HUES6 (cell line): ENCODE measurements around the gene CKAP2L.

Experiments
- H3K27ac ChIP-seq: 2 replicates; pipeline ENCODE4 v1.7.0; 2013; ENCODE audit warnings: low read depth, mild to moderate bottlenecking, low read length, inconsistent platforms
- H3K27me3 ChIP-seq: 2 replicates; pipeline ENCODE4 v1.6.1; 2013; ENCODE audit warnings: low read length; ENCODE audit not compliant: control insufficient read depth, insufficient read depth
- H3K36me3 ChIP-seq: 2 replicates; pipeline ENCODE4 v1.6.1; 2013; ENCODE audit warnings: low read length; ENCODE audit not compliant: control insufficient read depth, insufficient read depth
- H3K4me1 ChIP-seq: 2 replicates; pipeline ENCODE4 v1.6.1; 2013; ENCODE audit warnings: low read length; ENCODE audit not compliant: control insufficient read depth, insufficient read depth
- H3K4me3 ChIP-seq: 2 replicates; pipeline ENCODE4 v1.5.1; 2013; ENCODE audit warnings: low read depth, low read length
- H3K9ac ChIP-seq: one replicate; pipeline ENCODE4 v1.6.1; 2013; ENCODE audit warnings: mild to moderate bottlenecking, low read length
- H3K9me3 ChIP-seq: 2 replicates; pipeline ENCODE4 v1.6.1; 2013; ENCODE audit warnings: low read depth, low read length; ENCODE audit not compliant: control insufficient read depth, insufficient read depth

The CKAP2L gene

DNA sequence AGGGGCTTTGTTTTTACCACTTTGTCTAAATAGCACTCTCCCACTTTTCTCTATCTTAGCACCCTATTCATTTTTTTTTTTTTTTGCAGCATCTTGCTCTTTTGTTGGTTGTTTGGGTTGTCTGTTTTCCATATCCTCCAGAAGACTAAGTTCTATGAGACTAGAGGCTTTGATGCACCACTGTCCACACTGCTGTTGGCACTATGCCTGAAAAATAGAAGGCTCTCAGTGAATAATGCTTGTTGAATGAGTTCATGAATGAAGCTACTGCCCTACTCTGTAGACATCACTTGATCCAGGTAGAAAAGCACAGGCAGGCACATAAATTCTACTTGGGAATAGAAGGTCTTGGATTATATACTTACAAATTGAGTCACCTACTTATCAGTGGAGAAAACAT lies 12.6 kb upstream of the CKAP2L start:
- Histone ChIP-seq H3K27me3 (no peaks in the 10 kb centered on the region), H3K4me1 (no peaks in the 10 kb centered on the region), H3K36me3 (no peaks in the 10 kb centered on the region), H3K9me3 (no peaks in the 10 kb centered on the region), H3K4me3 (no peak overlapping the region), H3K27ac (no peak overlapping the region), H3K9ac (no peak overlapping the region)

DNA sequence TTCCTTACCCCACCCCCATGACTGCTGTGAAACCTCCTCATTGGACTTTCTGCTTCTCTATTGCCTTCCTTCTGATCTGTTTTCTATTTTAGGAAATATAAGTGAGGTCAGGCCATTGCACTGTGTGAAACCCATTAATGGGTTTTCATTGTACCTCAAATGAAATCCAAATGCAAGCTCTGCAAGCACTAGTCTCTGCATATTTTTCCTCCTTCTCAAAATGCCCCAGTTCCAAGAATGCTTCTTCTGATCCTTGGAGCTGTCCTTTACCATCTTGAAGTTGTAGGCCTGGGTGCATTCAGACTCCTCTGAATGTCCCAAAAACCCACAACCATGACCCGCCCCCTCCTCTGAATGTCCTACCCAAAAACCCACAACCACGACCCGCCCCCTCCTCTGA lies 11.7 kb upstream of the CKAP2L start:
- Histone ChIP-seq H3K4me3 (no peak overlapping the region), H3K36me3 (no peaks in the 10 kb centered on the region), H3K27ac (no peak overlapping the region), H3K27me3 (no peaks in the 10 kb centered on the region), H3K9ac (no peak overlapping the region), H3K9me3 (no peaks in the 10 kb centered on the region), H3K4me1 (no peaks in the 10 kb centered on the region)

DNA sequence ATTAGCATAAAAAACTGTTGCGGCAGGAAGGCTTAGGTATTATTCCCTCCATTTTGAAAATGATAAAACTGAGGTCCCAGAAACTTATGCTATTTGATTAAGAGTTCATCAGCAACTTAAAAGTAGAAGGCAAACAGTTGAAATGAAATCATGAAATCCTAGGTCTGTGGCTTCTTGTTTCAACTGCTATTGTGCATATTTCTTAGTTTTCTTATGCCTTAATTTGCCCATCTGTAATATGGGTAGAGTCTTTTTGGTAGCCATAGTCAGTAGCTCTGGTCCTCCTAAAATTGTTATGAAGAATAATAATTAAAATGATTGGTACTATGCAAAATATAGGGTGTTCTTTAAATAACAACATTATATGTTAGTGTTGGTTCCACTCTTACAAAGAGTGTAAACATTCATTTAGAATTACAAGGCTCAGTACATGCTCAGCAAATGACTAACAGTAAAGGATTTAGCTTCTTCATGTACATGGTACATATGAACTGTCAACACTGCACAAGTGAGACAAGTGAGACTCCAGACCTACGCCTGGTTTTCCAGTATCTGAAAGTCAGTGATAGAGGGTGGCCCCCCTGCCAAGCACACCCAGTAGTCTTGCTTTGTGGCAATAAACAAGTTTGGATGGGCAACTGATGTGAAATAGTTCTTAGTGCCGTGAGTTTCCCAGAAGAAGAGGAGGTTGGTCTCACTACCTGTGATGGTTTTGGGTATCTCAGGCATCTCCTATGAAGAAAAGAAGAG lies 10.3 kb upstream of the CKAP2L start:
- H3K4me1 ChIP-seq = no peaks in the 10 kb centered on the region
- H3K36me3 ChIP-seq = no peaks in the 10 kb centered on the region

DNA sequence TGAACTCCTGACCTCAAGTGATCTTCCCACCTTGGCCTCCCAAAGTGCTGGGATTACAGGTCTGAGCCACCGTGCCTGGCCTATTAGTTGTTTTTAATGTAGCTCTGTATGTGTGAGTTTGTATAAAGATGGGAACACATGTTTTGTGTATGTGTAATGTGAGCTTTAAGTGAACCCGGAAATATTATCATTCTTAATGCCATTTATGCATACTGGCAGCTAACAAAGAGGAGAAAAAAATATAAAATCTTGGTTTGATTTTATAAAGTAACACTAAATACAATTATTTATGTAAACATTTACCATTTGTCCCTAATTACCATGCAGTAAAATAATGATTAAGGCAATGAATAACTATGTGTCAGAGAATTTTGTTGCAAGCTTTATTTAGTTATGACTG lies 9.1 kb upstream of the CKAP2L start:
- no peak overlapping the region for H3K27ac ChIP-seq
- no peak overlapping the region for H3K4me3 ChIP-seq
- no peak overlapping the region for H3K9ac ChIP-seq
- H3K36me3 ChIP-seq = no peaks in the 10 kb centered on the region
- no peaks in the 10 kb centered on the region for H3K27me3 ChIP-seq
- no peaks in the 10 kb centered on the region for H3K9me3 ChIP-seq
- no peaks in the 10 kb centered on the region for H3K4me1 ChIP-seq

More for the DNA sequence above, 10.3 kb upstream of the CKAP2L start:
- no peak overlapping the region for H3K4me3 ChIP-seq
- no peak overlapping the region for H3K27ac ChIP-seq
- H3K27me3 ChIP-seq = no peaks in the 10 kb centered on the region
- no peak overlapping the region for H3K9ac ChIP-seq
- no peaks in the 10 kb centered on the region for H3K9me3 ChIP-seq

DNA sequence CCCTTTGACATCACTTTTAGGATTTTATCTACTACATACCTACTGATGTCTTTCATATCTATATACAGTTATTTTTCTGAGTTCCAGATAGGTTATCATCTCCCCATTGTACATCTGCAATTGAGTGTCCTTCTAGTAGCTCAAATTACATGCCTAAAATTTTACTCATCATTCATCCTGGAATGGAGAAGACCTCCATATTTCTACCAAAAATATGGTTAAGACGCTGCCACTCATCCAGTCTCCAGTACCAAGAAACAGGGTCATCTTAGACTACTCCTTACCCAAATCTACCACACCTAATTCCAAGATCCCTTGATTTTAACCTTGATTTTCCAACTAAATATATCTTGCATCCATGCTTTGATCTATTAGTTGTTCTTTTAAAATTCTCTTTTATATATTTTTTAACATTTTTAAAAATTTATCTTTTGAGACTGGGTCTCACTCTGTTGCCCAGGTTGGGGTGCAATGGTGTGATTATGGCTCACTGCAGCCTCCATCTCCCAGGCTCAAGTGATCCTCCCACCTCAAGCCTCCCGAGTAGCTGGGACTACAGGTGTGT lies 8.6 kb upstream of the CKAP2L start:
- Histone ChIP-seq H3K36me3 (no peaks in the 10 kb centered on the region), H3K27ac (no peak overlapping the region), H3K4me3 (no peak overlapping the region), H3K9me3 (no peaks in the 10 kb centered on the region), H3K4me1 (no peaks in the 10 kb centered on the region), H3K9ac (no peak overlapping the region), H3K27me3 (no peaks in the 10 kb centered on the region)

DNA sequence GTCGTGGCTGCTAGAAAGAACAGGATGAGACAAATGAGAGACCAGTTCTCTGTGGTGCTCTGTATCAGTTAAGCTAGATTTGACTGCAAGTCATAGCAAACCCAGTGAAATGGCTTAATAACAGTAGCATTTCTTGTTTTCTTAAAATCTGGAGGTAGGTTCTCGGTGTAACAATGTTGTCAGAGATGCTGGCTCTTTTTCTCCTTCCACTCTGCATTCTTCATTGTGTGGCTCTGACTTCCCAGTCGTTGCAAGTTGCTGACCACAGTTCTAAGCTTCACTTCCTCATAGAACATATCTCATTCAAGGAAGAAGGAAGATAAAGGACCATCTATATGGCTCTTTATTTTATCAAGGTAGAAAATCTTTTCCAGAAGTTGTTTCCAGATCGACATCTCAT lies 7.9 kb upstream of the CKAP2L start:
- Histone ChIP-seq H3K4me3 (no peak overlapping the region), H3K4me1 (no peaks in the 10 kb centered on the region), H3K9ac (no peak overlapping the region), H3K27ac (no peak overlapping the region), H3K27me3 (no peaks in the 10 kb centered on the region), H3K36me3 (no peaks in the 10 kb centered on the region), H3K9me3 (no peaks in the 10 kb centered on the region)

DNA sequence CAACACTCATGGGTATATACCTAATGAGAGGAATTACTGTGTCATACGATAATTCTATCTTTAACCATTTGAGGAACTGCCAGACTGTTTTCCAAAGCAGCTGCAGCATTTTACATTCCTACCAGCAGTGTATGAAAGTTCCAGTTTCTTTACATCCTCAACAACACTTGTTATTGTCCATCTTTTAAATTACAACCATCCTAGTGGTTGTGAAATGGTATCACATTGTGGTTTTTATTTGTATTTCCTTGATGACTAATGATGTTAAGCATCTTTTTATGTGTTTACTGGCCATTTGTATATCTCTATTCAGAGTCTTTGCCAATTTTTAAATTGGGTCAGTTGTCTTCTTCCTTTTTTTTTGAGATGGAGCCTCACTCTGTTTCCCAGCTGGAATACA lies 4.0 kb upstream of the CKAP2L start:
- Histone ChIP-seq H3K4me1 (peaks cover 5% of the 10 kb centered on the region; the same call in 1 of the 2 replicates), H3K27ac (no peak overlapping the region), H3K27me3 (no peaks in the 10 kb centered on the region), H3K4me3 (no peak overlapping the region), H3K36me3 (no peaks in the 10 kb centered on the region), H3K9ac (no peak overlapping the region), H3K9me3 (no peaks in the 10 kb centered on the region)

DNA sequence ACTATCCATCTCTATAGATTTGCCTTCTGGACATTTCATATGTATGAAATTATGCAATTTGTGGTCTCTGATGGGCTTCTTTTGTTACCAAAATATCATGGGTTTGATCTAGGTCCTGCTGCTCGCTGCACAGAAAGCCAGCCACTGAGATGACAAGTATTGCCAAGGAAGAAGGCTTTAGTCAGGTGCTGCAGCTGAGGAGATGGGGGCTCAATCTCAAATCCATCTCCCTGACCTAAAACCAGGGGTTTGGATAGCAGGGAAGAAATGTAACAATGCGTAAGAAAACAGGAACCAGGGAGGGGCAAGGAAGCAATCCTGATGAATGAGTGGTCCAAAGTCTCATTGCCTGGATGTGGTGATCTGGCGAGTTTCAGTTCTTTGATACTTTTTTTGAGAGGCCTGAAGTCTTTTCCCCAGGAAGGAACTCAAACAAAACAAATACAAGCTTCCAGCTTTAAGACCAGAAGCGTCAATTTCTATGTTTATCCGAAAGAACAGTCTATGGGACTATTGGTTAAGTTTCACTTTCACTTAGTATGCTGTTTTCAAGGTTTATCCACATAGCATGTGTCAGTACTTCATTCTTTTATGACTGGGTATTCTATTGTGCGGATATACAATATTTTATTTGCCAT lies 3.4 kb upstream of the CKAP2L start:
- Histone ChIP-seq H3K27ac (no peak overlapping the region), H3K4me3 (no peak overlapping the region), H3K4me1 (peaks cover 11% of the 10 kb centered on the region), H3K36me3 (no peaks in the 10 kb centered on the region), H3K9me3 (no peaks in the 10 kb centered on the region), H3K9ac (no peak overlapping the region), H3K27me3 (no peaks in the 10 kb centered on the region)

DNA sequence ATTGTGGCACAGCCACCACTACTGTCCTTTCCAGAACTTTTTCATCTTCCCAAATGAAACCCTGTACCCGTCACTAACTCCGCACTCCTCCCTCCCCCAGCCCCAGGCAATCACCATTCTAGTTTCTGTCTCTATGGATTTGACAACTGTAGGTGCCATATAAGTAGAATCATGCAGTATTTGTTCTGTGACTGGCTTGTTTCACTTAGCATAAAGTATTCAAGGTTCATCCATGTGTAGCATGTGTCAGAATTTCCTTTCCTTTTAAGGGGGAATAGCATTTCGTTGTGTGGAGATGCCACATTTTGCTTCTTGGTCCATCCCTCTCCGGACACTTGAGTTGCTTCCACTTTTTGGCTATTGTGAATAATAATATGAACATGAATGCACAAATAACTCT lies 842 bp upstream of the CKAP2L start:
- H3K36me3 ChIP-seq = peaks cover 15% of the 10 kb centered on the region
- H3K9me3 ChIP-seq = no peaks in the 10 kb centered on the region
- H3K27me3 ChIP-seq = no peaks in the 10 kb centered on the region
- peak overlapping the region; percentile 94 for H3K4me3 ChIP-seq
- H3K27ac ChIP-seq = no peak overlapping the region
- H3K9ac ChIP-seq = peak overlapping the region; percentile 22
- peaks cover 12% of the 10 kb centered on the region for H3K4me1 ChIP-seq

DNA sequence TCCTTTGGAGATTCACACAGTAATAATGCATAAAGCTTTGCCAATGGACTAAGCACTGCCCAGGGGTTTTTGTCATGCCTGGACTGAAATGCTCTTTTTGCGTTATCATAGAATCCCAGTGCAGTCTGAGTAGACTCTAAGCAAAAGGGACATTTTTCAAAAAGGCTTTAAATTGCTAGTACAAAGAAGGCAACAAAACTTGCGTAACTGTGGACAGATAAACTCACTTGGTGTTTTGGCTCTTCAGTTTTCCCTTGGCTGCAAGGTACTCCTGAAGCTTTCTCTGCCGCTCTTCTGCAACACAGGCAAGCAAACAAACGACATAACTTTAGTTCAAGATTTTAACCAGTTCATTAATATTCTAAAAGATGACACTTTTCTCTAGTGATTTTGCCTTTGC lies 2.1 kb downstream of the CKAP2L start:
- H3K27ac ChIP-seq = no peak overlapping the region
- no peaks in the 10 kb centered on the region for H3K9me3 ChIP-seq
- H3K9ac ChIP-seq = no peak overlapping the region
- H3K27me3 ChIP-seq = no peaks in the 10 kb centered on the region
- peaks cover 41% of the 10 kb centered on the region for H3K36me3 ChIP-seq
- H3K4me1 ChIP-seq = peaks cover 12% of the 10 kb centered on the region
- no peak overlapping the region for H3K4me3 ChIP-seq

DNA sequence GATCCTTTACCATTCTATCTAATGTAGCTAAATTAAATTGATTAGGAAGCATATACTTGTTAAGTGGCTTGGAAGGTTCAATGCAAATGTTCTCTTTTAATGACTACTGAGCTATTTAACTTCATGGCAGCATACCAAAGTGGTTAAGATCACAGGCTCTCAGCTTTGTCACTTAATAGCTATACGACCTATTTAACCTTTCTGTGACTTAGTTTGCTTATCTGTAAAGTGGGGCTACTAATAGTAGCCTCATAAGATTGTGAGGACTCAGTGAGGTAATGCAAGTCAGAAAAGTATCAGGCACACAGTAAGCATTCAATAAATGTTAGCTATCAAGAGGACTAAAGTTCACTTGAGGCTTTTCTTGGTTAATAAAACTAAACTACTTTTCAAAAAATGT lies 4.3 kb downstream of the CKAP2L start:
- no peak overlapping the region for H3K4me3 ChIP-seq
- H3K27me3 ChIP-seq = no peaks in the 10 kb centered on the region
- H3K9ac ChIP-seq = no peak overlapping the region
- peaks cover 60% of the 10 kb centered on the region for H3K36me3 ChIP-seq
- no peaks in the 10 kb centered on the region for H3K9me3 ChIP-seq
- no peak overlapping the region for H3K27ac ChIP-seq
- peaks cover 11% of the 10 kb centered on the region for H3K4me1 ChIP-seq
